ENCODE measurements around the gene CNTNAP5.

GRCh38 chr2:124887466-124887865, 862.4 kb downstream of the CNTNAP5 start:
- no peak for TF ChIP-seq CTCF (IDR thresholded peaks at IDR 0.05; ENCODE audit: extremely low read depth in 1 of 2, insufficient read depth in 1 of 2, low read depth in 1 of 2, low read length in 2 of 2)
- TF ChIP-seq FOS (IDR thresholded peaks at IDR 0.05; ENCODE audit: borderline replicate concordance, insufficient read depth, low read length), result no peak

All from endothelial cell of umbilical vein (primary cell).